ENCODE measurements around the gene ZNF746. TPM values are rescaled to one million over a fixed set of nuclear protein-coding genes. Genes with fewer than 3 reads are reported as not detected.

ZNF746 gene
- polyA plus RNA-seq, 2 of the 4 experiments (the other 2 are of a cell fraction): 6.8 to 10.7 TPM

DNA sequence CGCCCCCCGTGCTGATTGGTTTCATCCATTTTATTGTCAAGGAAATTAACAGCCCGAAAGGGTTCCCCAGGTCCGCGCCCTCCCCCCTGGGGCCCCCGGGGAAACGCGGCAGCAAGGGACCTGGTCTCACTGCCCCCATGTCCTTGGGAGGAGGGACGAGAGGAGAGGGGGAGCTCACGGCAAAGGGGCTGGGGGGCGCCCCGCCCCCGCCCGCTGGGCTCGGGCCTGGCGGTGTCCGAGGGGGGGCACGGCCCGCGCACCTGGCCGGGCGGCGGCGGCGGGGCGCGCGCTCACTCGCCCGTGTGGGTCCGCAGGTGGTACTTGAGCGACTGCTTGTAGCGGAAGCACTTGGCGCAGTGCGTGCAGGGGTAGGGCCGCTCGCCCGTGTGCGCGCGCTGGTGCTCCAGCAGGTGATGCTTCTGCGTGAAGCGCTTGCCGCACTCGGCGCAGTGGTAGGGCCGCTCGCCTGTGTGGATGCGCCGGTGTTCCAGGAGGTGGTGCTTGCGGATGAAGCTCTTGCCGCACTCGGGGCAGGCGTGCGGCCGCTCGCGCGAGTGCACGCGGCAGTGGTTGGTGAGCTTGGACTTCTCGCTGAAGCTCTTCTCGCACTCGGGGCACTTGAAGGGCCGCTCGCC, 66.0 kb downstream of the ZNF746 start:
- POLR2A ChIA-PET: interaction anchor here (1.3 kb wide), 1 partner anchor 29 kb away, joined by 4 read pairs; the partner anchor contains the start of gene ZNF777
- ATAC-seq: no peak
- no peaks in the 10 kb centered on the region for H3K4me1 ChIP-seq
- no peak overlapping the region for H3K4me3 ChIP-seq
- no peaks in the 10 kb centered on the region for H3K9me3 ChIP-seq
- TF ChIP-seq BHLHE40 (IDR thresholded peaks at IDR 0.05; ENCODE audit: low read depth, low read length): no peak
- TF ChIP-seq TFCP2L1 (CRISPR knock-in tag; IDR thresholded peaks at IDR 0.05): no peak
- TF ChIP-seq HOXB13 (CRISPR knock-in tag; IDR thresholded peaks at IDR 0.05; ENCODE audit: low read depth): no peak
- TF ChIP-seq CBX8 (IDR thresholded peaks at IDR 0.05): no peak
- TF ChIP-seq KDM5A (IDR thresholded peaks at IDR 0.05): no peak
- TF ChIP-seq, protein P1, sequence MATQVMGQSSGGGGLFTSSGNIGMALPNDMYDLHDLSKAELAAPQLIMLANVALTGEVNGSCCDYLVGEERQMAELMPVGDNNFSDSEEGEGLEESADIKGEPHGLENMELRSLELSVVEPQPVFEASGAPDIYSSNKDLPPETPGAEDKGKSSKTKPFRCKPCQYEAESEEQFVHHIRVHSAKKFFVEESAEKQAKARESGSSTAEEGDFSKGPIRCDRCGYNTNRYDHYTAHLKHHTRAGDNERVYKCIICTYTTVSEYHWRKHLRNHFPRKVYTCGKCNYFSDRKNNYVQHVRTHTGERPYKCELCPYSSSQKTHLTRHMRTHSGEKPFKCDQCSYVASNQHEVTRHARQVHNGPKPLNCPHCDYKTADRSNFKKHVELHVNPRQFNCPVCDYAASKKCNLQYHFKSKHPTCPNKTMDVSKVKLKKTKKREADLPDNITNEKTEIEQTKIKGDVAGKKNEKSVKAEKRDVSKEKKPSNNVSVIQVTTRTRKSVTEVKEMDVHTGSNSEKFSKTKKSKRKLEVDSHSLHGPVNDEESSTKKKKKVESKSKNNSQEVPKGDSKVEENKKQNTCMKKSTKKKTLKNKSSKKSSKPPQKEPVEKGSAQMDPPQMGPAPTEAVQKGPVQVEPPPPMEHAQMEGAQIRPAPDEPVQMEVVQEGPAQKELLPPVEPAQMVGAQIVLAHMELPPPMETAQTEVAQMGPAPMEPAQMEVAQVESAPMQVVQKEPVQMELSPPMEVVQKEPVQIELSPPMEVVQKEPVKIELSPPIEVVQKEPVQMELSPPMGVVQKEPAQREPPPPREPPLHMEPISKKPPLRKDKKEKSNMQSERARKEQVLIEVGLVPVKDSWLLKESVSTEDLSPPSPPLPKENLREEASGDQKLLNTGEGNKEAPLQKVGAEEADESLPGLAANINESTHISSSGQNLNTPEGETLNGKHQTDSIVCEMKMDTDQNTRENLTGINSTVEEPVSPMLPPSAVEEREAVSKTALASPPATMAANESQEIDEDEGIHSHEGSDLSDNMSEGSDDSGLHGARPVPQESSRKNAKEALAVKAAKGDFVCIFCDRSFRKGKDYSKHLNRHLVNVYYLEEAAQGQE (IDR thresholded peaks at IDR 0.05): no peak
- no peak for TF ChIP-seq RFX5 (IDR thresholded peaks at IDR 0.05)
- TF ChIP-seq BCL3 (IDR thresholded peaks at IDR 0.05): no peak
- no peak for TF ChIP-seq HDAC2 (IDR thresholded peaks at IDR 0.05)
- no peak for TF ChIP-seq FOXS1 (CRISPR knock-in tag; IDR thresholded peaks at IDR 0.05)
- TF ChIP-seq ATOH8 (CRISPR knock-in tag; IDR thresholded peaks at IDR 0.05; ENCODE audit: low read depth): no peak
- no peak for TF ChIP-seq ZNF302 (CRISPR knock-in tag; IDR thresholded peaks at IDR 0.05)
- TF ChIP-seq ZC3H11A (IDR thresholded peaks at IDR 0.05): no peak
- no peak for TF ChIP-seq CBX2 (IDR thresholded peaks at IDR 0.05; ENCODE audit: borderline replicate concordance, low read depth)
- TF ChIP-seq CHD2 (IDR thresholded peaks at IDR 0.05; ENCODE audit: low read length, partially characterized antibody): no peak
- TF ChIP-seq RCOR1 (IDR thresholded peaks at IDR 0.05; ENCODE audit: low read depth, low read length): no peak
- no peak for TF ChIP-seq HOXB5 (CRISPR knock-in tag; IDR thresholded peaks at IDR 0.05)
- TF ChIP-seq MAFK (IDR thresholded peaks at IDR 0.05; ENCODE audit: partially characterized antibody): no peak
- TF ChIP-seq KDM1A (IDR thresholded peaks at IDR 0.05; ENCODE audit: low read depth): no peak
- FAIRE-seq: no peak
- 95% methylated on average over 49 of the region's 66 CpGs for WGBS (ENCODE audit: missing lambda C conversion rate)
- DNase-seq (ENCODE audit: low read depth in 1 of 2, low spot score in 1 of 2): no peak
- no peak overlapping the region for H3K4me2 ChIP-seq
- no peak overlapping the region for H3K27ac ChIP-seq
- CTCF ChIA-PET: interaction anchor here (0.7 to 2.5 kb wide), 4 partner anchors 9 to 170 kb away, joined by 3 to 15 read pairs (median 4); partner anchors contain the start of genes ZNF777 and ZNF783

- ChIA-PET POLR2A (no interaction called here), CTCF (interaction anchor here (0.7 to 1.8 kb wide), 4 partner anchors 9 to 122 kb away, joined by 3 to 6 read pairs (median 4); no protein-coding TSS in a partner anchor)
- Histone ChIP-seq H3K9me3 (no peaks in the 10 kb centered on the region), H3K4me1 (no peaks in the 10 kb centered on the region), H3K27ac (no peak overlapping the region), H3K4me2 (no peak overlapping the region), H3K4me3 (no peak overlapping the region)
- TF ChIP-seq BHLHE40 (IDR thresholded peaks at IDR 0.05; ENCODE audit: low read depth, low read length) (no peak), ZC3H11A (IDR thresholded peaks at IDR 0.05) (no peak), KDM5A (IDR thresholded peaks at IDR 0.05) (no peak), FOSL2 (IDR thresholded peaks at IDR 0.05) (no peak), FOSL2 (CRISPR knock-in tag; IDR thresholded peaks at IDR 0.05) (no peak), POLR2A (IDR thresholded peaks at IDR 0.05; ENCODE audit: low read length) (no peak), PHF8 (IDR thresholded peaks at IDR 0.05; ENCODE audit: borderline replicate concordance, low read depth) (no peak), CEBPB (IDR thresholded peaks at IDR 0.05) (no peak), TFCP2L1 (CRISPR knock-in tag; IDR thresholded peaks at IDR 0.05) (no peak), EHF (CRISPR knock-in tag; IDR thresholded peaks at IDR 0.05) (no peak)
- TF ChIP-seq, protein P2, sequence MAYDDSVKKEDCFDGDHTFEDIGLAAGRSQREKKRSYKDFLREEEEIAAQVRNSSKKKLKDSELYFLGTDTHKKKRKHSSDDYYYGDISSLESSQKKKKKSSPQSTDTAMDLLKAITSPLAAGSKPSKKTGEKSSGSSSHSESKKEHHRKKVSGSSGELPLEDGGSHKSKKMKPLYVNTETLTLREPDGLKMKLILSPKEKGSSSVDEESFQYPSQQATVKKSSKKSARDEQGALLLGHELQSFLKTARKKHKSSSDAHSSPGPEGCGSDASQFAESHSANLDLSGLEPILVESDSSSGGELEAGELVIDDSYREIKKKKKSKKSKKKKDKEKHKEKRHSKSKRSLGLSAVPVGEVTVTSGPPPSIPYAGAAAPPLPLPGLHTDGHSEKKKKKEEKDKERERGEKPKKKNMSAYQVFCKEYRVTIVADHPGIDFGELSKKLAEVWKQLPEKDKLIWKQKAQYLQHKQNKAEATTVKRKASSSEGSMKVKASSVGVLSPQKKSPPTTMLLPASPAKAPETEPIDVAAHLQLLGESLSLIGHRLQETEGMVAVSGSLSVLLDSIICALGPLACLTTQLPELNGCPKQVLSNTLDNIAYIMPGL (CRISPR knock-in tag; IDR thresholded peaks at IDR 0.05; ENCODE audit: borderline replicate concordance): no peak
- TF ChIP-seq, protein P3, sequence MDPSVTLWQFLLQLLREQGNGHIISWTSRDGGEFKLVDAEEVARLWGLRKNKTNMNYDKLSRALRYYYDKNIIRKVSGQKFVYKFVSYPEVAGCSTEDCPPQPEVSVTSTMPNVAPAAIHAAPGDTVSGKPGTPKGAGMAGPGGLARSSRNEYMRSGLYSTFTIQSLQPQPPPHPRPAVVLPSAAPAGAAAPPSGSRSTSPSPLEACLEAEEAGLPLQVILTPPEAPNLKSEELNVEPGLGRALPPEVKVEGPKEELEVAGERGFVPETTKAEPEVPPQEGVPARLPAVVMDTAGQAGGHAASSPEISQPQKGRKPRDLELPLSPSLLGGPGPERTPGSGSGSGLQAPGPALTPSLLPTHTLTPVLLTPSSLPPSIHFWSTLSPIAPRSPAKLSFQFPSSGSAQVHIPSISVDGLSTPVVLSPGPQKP (IDR thresholded peaks at IDR 0.05; ENCODE audit: low read depth, low read length): no peak
- TF ChIP-seq, protein P4, sequence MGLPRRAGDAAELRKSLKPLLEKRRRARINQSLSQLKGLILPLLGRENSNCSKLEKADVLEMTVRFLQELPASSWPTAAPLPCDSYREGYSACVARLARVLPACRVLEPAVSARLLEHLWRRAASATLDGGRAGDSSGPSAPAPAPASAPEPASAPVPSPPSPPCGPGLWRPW (IDR thresholded peaks at IDR 0.05): no peak
- DNase-seq (ENCODE audit: low read depth in 1 of 2, low spot score in 1 of 2): no peak
- FAIRE-seq: no peak
- WGBS (ENCODE audit: missing lambda C conversion rate): 92% methylated on average over 4 of the region's 4 CpGs
- ATAC-seq: no peak; a peak in 1 of 6 replicates
Measured at GRCh38 chr7:149430192-149430591, 67.4 kb downstream of the ZNF746 start.

All from A549 (cell line).